ENCODE measurements around the gene ISG15. TPM values are rescaled to one million over a fixed set of nuclear protein-coding genes. Genes with fewer than 3 reads are reported as not detected.
A peak's percentile ranks its signal among the peaks of the same experiment; 100 is the strongest.
"Not testable (repeated sequence)": the region's sequence is repeated elsewhere in the genome, so short reads cannot be mapped to it uniquely, and the experiment has no call there.

Gene ISG15
- total RNA-seq, 2 donors from 2014 or later = 8.3 to 29.0 TPM

DNA sequence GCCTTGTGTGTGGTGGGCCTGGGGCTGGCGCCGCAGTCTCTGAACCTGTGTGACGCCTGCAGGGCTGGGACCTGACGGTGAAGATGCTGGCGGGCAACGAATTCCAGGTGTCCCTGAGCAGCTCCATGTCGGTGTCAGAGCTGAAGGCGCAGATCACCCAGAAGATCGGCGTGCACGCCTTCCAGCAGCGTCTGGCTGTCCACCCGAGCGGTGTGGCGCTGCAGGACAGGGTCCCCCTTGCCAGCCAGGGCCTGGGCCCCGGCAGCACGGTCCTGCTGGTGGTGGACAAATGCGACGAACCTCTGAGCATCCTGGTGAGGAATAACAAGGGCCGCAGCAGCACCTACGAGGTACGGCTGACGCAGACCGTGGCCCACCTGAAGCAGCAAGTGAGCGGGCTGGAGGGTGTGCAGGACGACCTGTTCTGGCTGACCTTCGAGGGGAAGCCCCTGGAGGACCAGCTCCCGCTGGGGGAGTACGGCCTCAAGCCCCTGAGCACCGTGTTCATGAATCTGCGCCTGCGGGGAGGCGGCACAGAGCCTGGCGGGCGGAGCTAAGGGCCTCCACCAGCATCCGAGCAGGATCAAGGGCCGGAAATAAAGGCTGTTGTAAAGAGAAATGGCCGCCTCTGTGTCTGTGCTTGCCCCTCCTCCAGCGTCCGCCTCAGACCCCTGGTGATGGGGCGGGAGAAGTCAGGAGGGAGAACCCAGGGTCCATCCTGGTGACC is 788 bp downstream of the ISG15 start:
- 80 to 81% methylated on average over 18 to 41 of the region's 41 CpGs for WGBS, 2 donors
- Histone ChIP-seq H3K9me3 (no peaks in the 10 kb centered on the region), H3K4me1 (peaks cover 20% of the 10 kb centered on the region), H3K27ac (peak overlapping the region; percentile 85 to 91 (median 88)), H3K27me3 (no peaks in the 10 kb centered on the region), H3K4me3 (peak overlapping the region in 1 of 2 donors; percentile 36), H3K36me3 (replicated peaks in 1 of 2; ENCODE audit: insufficient read depth in 1 of 2, low read depth in 2 of 2) (no peaks in the 10 kb centered on the region)
- intact Hi-C loops (cut with DNase I) = no loop called here
- ATAC-seq (no peak), DNase-seq (peak in 2 of 4 donors; percentile 8 to 20)
- no peak for TF ChIP-seq POLR2A (IDR thresholded peaks at IDR 0.05)
- TF ChIP-seq, protein P1, sequence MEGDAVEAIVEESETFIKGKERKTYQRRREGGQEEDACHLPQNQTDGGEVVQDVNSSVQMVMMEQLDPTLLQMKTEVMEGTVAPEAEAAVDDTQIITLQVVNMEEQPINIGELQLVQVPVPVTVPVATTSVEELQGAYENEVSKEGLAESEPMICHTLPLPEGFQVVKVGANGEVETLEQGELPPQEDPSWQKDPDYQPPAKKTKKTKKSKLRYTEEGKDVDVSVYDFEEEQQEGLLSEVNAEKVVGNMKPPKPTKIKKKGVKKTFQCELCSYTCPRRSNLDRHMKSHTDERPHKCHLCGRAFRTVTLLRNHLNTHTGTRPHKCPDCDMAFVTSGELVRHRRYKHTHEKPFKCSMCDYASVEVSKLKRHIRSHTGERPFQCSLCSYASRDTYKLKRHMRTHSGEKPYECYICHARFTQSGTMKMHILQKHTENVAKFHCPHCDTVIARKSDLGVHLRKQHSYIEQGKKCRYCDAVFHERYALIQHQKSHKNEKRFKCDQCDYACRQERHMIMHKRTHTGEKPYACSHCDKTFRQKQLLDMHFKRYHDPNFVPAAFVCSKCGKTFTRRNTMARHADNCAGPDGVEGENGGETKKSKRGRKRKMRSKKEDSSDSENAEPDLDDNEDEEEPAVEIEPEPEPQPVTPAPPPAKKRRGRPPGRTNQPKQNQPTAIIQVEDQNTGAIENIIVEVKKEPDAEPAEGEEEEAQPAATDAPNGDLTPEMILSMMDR (IDR thresholded peaks at IDR 0.05) = no peak

DNA sequence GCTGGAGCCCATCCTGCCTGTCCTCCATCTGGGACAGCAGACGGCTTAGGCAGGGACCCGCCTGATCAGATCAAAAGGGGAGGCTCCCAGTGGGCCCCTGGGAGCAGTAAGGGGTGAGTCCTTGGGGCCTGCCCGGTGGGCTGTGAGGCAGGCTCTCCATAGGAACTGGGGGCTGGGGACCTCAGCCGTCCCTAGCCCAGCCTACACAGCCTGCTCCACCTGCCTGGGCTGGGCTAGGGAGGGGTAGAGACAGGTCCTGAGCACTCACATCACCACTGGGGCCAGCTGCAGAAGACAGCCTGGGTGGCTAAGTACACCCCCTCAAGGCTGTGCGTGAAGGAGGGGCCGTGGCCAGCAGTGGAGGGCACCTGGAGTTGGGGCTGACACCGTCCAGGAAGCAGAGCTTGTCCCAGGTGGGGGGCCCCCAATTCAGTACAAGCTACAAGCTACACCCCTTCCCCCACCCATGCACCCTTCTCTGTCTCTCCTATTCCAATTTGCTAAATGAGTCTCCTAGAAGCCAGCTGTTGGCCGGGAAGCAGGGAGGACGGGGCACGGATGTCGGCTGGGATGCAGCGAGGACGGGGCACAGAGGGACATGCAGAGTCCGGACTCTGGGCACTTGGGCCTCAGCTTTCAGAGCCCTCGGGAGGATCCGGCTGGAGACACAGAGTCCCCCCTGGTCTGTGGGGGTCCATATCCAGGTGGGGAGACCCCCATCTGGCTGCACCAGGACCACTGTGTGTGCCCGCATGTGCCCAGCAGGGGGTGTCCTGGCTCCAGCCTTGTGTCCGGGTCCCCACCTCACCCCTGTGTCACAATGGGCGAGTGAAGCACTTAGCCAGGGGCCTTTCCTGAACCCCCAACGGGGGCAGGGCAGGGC is 1.7 kb downstream of the ISG15 start:
- H3K4me1 ChIP-seq = peaks cover 21% of the 10 kb centered on the region
- DNase-seq (peak in 1 of 4 donors; percentile 22), ATAC-seq (no peak)
- whole genome bisulfite sequencing, 2 donors = 75 to 91% methylated on average over 12 to 20 of the region's 20 CpGs
- no peaks in the 10 kb centered on the region for H3K27me3 ChIP-seq
- intact Hi-C loops (cut with DNase I) = no loop called here
- H3K36me3 ChIP-seq (replicated peaks in 1 of 2; ENCODE audit: insufficient read depth in 1 of 2, low read depth in 2 of 2) = no peaks in the 10 kb centered on the region
- H3K9me3 ChIP-seq = no peaks in the 10 kb centered on the region
- no peak overlapping the region for H3K4me3 ChIP-seq
- no peak overlapping the region for H3K27ac ChIP-seq
- no peak for TF ChIP-seq POLR2A (IDR thresholded peaks at IDR 0.05)
- TF ChIP-seq, protein P1 (IDR thresholded peaks at IDR 0.05) = peak in 2 of 7 experiments; percentile 2 to 14

DNA sequence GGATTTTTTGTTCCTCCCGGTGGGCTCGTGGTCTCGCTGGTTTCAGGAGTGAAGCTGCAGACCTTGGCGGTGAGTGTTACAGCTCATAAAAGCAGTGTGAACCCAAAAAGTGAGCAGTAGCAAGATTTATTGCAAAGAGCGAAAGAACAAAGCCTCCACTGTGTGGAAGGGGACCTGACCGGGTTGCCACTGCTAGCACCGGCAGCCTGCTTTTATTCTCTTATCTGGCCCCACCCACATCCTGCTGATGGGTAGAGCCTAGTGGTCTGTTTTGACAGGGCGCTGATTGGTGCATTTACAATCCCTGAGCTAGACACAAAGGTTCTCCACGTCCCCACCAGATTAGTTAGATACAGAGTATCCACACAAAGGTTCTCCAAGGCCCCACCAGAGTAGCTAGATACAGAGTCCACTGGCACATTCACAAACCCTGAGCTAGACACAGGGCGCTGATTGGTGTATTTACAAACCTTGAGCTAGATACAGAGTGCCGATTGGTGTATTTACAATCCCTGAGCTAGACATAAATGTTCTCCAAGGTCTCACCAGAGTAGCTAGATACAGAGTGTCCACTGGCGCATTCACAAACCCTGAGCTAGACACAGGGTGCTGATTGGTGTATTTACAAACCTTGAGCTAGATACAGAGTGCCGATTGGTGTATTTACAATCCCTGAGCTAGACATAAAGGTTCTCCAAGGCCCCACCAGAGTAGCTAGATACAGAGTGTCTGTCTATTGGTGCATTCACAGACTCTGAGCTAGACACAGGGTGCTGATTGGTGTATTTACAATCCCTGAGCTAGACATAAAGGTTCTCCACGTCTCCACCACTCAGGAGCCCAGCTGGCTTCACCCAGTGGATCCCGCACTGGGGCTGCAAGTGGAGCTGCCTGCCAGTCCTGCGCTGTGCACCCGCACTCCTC is 4.4 kb downstream of the ISG15 start:
- H3K36me3 ChIP-seq (replicated peaks in 1 of 2; ENCODE audit: insufficient read depth in 1 of 2, low read depth in 2 of 2); ATAC-seq; DNase-seq; H3K9me3 ChIP-seq; H3K27ac ChIP-seq; H3K4me3 ChIP-seq; H3K27me3 ChIP-seq; intact Hi-C loops (cut with DNase I): not testable (repeated sequence)
- H3K4me1 ChIP-seq = peaks cover 43% of the 10 kb centered on the region
- 58 to 69% methylated on average over 9 to 16 of the region's 17 CpGs for WGBS, 2 donors

DNA sequence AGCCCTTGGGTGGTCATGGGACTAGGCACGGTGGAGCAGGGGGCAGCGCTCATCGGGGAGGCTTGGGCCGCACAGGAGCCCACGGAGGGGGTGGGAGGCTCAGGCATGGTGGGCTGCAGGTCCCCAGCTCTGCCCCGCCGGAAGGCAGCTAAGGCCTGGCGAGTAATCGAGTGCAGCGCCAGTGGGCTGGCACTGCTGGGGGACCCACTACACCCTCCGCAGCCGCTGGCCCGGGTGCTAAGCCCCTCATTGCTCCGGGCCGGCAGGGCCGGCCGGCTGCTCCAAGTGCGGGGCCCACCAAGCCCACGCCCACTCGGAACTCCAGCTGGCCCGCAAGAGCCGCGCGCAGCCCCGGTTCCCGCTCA is 5.0 kb downstream of the ISG15 start:
- DNase-seq; H3K9me3 ChIP-seq; H3K4me3 ChIP-seq; intact Hi-C loops (cut with DNase I); ATAC-seq; H3K27me3 ChIP-seq; H3K36me3 ChIP-seq (replicated peaks in 1 of 2; ENCODE audit: insufficient read depth in 1 of 2, low read depth in 2 of 2); H3K27ac ChIP-seq: not testable (repeated sequence)
- WGBS, 2 donors = 91% methylated on average over 15 of the region's 26 CpGs; no CpG with 5 or more reads in 1 of the 2 donors
- peaks cover 47% of the 10 kb centered on the region for H3K4me1 ChIP-seq

DNA sequence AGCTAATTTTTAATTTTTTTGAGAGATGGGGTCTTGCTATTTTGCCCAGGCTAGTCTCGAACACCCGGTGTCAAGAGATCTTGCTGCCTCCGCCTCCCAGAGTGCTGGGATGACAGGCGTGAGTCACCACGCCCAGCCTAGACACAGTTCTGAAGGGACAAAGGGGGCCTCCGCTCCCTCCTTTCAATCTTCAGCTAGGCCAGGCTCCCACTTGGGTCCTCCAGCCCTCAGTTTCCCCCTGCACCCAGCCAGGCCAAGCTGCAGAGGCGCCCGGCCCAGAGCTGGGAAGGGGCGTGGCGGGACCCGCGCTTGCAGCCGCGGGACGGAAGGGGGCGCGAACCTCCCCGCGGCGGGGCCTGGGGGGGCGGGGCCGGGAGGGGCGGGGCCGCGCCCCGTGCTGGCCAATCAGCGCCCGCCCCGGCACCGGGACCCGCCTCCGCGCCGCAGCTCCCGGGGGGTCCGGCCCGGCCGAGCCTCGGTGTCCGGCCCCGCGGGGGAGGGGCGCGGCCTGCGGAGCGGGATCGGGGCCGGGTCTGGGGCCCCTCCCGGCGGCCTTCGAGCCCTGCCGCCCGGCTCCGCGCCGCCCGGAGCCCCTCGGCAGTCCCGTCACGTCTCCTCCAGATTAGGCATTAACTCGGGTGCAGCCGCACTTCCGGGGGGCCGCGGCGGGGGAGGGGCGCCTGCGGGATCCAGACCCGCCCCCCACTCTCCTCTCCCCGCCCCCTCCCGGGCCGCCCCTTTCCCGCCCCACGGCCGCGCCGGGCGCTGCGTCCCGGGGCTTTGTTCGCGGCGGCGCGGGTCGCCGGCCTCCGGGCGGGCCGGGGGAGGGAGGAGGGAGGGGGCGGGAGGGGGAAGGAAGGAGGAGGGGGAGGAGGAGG is 6.1 kb downstream of the ISG15 start:
- H3K27ac ChIP-seq = peak overlapping the region; percentile 80 to 93 (median 90)

More for the DNA sequence above, 6.1 kb downstream of the ISG15 start:
- intact Hi-C loops (cut with DNase I) = no loop called here
- ATAC-seq (peak; percentile 87), DNase-seq (peak; percentile 82 to 90 (median 86))
- Histone ChIP-seq H3K4me1 (peaks cover 47% of the 10 kb centered on the region), H3K36me3 (replicated peaks in 1 of 2; ENCODE audit: insufficient read depth in 1 of 2, low read depth in 2 of 2) (no peaks in the 10 kb centered on the region), H3K9me3 (no peaks in the 10 kb centered on the region), H3K4me3 (peak overlapping the region in 1 of 2 donors; percentile 37), H3K27me3 (no peaks in the 10 kb centered on the region)
- 2 to 20% methylated on average over 1 to 65 of the region's 91 CpGs for WGBS, 2 donors
- TF ChIP-seq, protein P1 (IDR thresholded peaks at IDR 0.05) = peak; percentile 32 to 65 (median 52)
- no peak for TF ChIP-seq POLR2A (IDR thresholded peaks at IDR 0.05)

All from body of pancreas (tissue), 4 donors.